RWPE2 (cell line): Measurements from ENCODE around the gene MYOZ3.

Experiments
- ATAC-seq: fragments of 200-7000 bp; cut with Tn5 transposase; 3 replicates; pipeline ENCODE4 v1.9.1; 2021; ENCODE audit warnings: low read depth
- DNase-seq: peaks from one replicate; pipeline ENCODE4 v3.0.0-alpha.2; 2020; ENCODE audit warnings: low spot score
- H3K27ac ChIP-seq: fragments of 450-650 bp; 2 replicates; pipeline ENCODE4 v1.5.1; 2017; ENCODE audit warnings: mild to moderate bottlenecking; ENCODE audit not compliant: poor library complexity, severe bottlenecking
- H3K27me3 ChIP-seq: fragments of 250-450 bp; sonication (Bioruptor Pico); 2 replicates; pipeline ENCODE4 v1.5.1; 2021; ENCODE audit warnings: mild to moderate bottlenecking, moderate library complexity; ENCODE audit not compliant: insufficient read depth, poor library complexity, severe bottlenecking
- H3K36me3 ChIP-seq: fragments of 250-450 bp; sonication (Bioruptor Pico); 2 replicates; pipeline ENCODE4 v1.5.1; 2020; ENCODE audit warnings: low read depth, mild to moderate bottlenecking, moderate library complexity
- H3K4me1 ChIP-seq: fragments of 250-450 bp; sonication (Bioruptor Pico); 2 replicates; pipeline ENCODE4 v1.5.1; 2021; ENCODE audit warnings: mild to moderate bottlenecking, moderate library complexity; ENCODE audit not compliant: insufficient read depth, poor library complexity, severe bottlenecking
- H3K4me3 ChIP-seq: fragments of 250-450 bp; sonication (Bioruptor Pico); 2 replicates; pipeline ENCODE4 v1.5.1; 2021; ENCODE audit warnings: mild to moderate bottlenecking, moderate library complexity; ENCODE audit not compliant: severe bottlenecking
- H3K9me3 ChIP-seq: fragments of 250-450 bp; sonication (Bioruptor Pico); 2 replicates; pipeline ENCODE4 v1.5.1; 2021; ENCODE audit warnings: mild to moderate bottlenecking, moderate library complexity; ENCODE audit not compliant: severe bottlenecking
- TF ChIP-seq, protein P1 (sequence below): fragments of 450-650 bp; IDR thresholded peaks from one replicate; pipeline ENCODE4 v1.5.1; 2017; ENCODE audit warnings: mild to moderate bottlenecking, moderate library complexity; ENCODE audit not compliant: poor library complexity, severe bottlenecking

Gene MYOZ3

DNA sequence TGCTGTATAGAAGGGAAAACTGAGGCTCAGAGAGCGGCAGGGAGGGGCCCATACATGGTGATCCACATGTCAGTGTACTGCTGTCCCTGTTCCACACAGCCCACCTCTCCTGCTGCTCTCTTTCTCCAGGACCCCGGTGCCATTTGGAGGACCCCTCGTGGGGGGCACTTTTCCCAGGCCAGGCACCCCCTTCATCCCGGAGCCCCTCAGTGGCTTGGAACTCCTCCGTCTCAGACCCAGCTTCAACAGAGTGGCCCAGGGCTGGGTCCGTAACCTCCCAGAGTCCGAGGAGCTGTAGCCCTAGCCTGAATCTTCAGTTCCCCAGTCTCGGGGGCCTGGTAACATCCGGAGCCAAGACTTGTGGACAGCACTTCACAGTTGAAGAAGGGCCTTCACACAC lies 15.5 kb downstream of the MYOZ3 start:
- ATAC-seq, result no peak

DNA sequence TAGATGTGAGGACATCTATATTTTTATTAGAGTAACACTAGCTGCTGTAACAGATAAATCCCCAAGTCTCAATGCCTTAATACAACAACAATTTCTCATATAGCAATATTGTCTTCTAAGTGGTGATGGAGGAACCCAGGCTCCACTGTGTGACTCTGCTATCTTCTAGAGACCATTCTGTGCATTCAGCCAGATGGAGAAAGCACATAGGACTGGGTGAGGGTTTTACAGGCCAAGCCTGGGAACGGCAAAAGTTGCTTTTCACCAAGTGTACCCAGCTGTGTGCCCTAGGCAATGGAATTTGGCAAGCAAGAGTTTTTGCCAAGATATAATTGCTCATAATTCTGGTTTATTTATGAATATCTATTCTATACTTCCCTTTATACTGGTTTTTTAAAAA lies 28.1 kb downstream of the MYOZ3 start:
- Histone ChIP-seq H3K9me3 (no peaks in the 10 kb centered on the region), H3K27ac (no peak overlapping the region), H3K4me3 (no peak overlapping the region), H3K27me3 (no peaks in the 10 kb centered on the region), H3K36me3 (peaks cover 43% of the 10 kb centered on the region), H3K4me1 (no peaks in the 10 kb centered on the region)
- DNase-seq (no peak), ATAC-seq (no peak)
- TF ChIP-seq, protein P1, sequence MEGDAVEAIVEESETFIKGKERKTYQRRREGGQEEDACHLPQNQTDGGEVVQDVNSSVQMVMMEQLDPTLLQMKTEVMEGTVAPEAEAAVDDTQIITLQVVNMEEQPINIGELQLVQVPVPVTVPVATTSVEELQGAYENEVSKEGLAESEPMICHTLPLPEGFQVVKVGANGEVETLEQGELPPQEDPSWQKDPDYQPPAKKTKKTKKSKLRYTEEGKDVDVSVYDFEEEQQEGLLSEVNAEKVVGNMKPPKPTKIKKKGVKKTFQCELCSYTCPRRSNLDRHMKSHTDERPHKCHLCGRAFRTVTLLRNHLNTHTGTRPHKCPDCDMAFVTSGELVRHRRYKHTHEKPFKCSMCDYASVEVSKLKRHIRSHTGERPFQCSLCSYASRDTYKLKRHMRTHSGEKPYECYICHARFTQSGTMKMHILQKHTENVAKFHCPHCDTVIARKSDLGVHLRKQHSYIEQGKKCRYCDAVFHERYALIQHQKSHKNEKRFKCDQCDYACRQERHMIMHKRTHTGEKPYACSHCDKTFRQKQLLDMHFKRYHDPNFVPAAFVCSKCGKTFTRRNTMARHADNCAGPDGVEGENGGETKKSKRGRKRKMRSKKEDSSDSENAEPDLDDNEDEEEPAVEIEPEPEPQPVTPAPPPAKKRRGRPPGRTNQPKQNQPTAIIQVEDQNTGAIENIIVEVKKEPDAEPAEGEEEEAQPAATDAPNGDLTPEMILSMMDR, result no peak

More for the DNA sequence above, 15.5 kb downstream of the MYOZ3 start:
- Histone ChIP-seq H3K4me3 (no peak overlapping the region), H3K36me3 (no peaks in the 10 kb centered on the region), H3K27me3 (no peaks in the 10 kb centered on the region), H3K9me3 (no peaks in the 10 kb centered on the region), H3K4me1 (peaks cover 9% of the 10 kb centered on the region), H3K27ac (no peak overlapping the region)
- TF ChIP-seq, protein P1, result no peak
- DNase-seq, result no peak

DNA sequence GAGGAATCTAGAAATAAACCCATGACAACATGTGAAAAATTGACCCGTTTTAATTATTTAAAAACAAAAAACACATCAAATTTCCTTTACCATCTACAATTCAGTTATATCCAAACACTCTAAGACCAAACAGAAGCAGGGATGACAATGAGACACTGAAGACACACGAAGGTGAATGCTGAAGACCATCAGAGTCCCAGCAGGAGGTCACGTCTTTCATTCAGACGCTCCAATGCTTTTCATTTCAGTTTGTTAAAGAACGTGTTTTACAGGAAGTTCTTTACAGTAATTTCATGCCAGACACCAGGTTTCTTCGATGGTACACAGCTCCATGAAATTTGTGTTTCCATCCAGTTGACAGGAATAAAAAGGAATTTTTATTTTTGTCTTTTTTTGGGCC lies 29.7 kb downstream of the MYOZ3 start:
- TF ChIP-seq, protein P1, result no peak
- ATAC-seq, result no peak

DNA sequence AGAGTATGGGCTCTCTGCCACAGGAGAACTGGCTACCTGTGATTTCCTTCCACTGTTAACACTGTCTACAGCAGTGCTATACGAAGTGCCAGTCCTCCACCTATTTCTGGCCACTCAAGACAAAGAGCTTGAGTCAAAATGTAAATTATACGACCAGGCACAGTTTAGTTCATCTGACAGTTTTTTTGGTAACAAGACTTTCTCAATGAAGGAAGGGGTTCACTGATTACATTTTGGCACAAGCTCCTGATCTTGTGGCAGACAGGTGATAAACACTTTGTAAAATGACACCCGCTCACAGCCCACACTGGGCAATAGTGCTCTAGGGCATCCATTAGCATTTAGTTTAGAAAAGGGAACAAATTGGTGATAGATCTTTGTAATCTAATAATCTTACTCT lies 31.2 kb downstream of the MYOZ3 start:
- DNase-seq (no peak), ATAC-seq (no peak)
- H3K27me3 ChIP-seq, result no peaks in the 10 kb centered on the region
- H3K9me3 ChIP-seq, result no peaks in the 10 kb centered on the region
- no peaks in the 10 kb centered on the region for H3K4me1 ChIP-seq
- TF ChIP-seq, protein P1, result no peak
- H3K4me3 ChIP-seq, result no peak overlapping the region
- H3K27ac ChIP-seq, result no peak overlapping the region
- H3K36me3 ChIP-seq, result peaks cover 75% of the 10 kb centered on the region

More for the DNA sequence above, 29.7 kb downstream of the MYOZ3 start:
- Histone ChIP-seq H3K27ac (no peak overlapping the region), H3K4me1 (no peaks in the 10 kb centered on the region), H3K9me3 (no peaks in the 10 kb centered on the region), H3K36me3 (peaks cover 60% of the 10 kb centered on the region), H3K4me3 (no peak overlapping the region), H3K27me3 (no peaks in the 10 kb centered on the region)
- DNase-seq, result no peak

DNA sequence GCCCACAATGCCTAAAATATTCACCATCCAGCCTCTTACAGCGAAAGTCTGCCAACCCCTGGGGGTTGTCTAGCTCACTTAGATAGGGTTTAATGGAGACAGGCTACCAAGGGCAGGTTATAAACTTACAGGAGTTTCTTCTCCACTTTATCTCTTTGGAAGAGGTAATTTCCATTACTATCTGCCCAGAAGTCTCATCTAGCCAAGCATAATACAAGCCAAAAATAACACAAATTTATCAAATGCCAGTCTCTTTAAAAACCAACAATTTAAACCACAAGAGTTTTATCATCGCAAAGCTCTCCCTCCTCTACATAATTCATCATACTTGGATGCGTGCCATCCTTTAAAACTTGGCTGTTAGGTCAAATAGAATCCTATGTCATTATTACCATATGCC lies 33.6 kb downstream of the MYOZ3 start:
- ATAC-seq, result no peak
- peaks cover 96% of the 10 kb centered on the region for H3K36me3 ChIP-seq

More for the DNA sequence above, 33.6 kb downstream of the MYOZ3 start:
- Histone ChIP-seq H3K27ac (no peak overlapping the region), H3K27me3 (no peaks in the 10 kb centered on the region), H3K9me3 (no peaks in the 10 kb centered on the region), H3K4me3 (no peak overlapping the region), H3K4me1 (peaks cover 2% of the 10 kb centered on the region)
- TF ChIP-seq, protein P1, result no peak
- DNase-seq, result no peak
